Esophagus muscularis mucosa (tissue), 4 donors: ENCODE measurements around the gene TMEM117. TPM values are rescaled to one million over a fixed set of nuclear protein-coding genes. Genes with fewer than 3 reads are reported as not detected.

ENCODE experiments used
- DNase-seq: peaks from one replicate; pipeline ENCODE4 v3.0.0-alpha.2; 2017; ENCODE audit errors: extremely low spot score
- H3K27ac ChIP-seq, 4 donors: fragments of 200-600 bp; sonication (generic); replicated peaks in 1 of 4; 1 replicate in 3 of 4; 2 replicates in 1 of 4; pipeline ENCODE4 v1.5.1; 2016 to 2019; ENCODE audit warnings: mild to moderate bottlenecking in 1 of 4
- H3K27me3 ChIP-seq, 4 donors: fragments of 200-600 bp; sonication (generic); one replicate each; pipeline versions ENCODE4 v1.5.1 to v1.6.0; 2016 to 2019
- H3K36me3 ChIP-seq, 4 donors: fragments of 200-600 bp; sonication (generic); one replicate each; pipeline ENCODE4 v1.5.1; 2016 to 2019
- H3K4me1 ChIP-seq, 4 donors: fragments of 200-600 bp; sonication (generic); one replicate each; pipeline ENCODE4 v1.5.1; 2016 to 2019
- H3K4me3 ChIP-seq, 4 donors: fragments of 200-600 bp; sonication (generic); 1 replicate in 2 of 4; 2 replicates in 2 of 4; pipeline ENCODE4 v1.5.1; 2016 to 2019; ENCODE audit warnings: mild to moderate bottlenecking in 4 of 4, moderate library complexity in 1 of 4
- H3K9me3 ChIP-seq, 4 donors: fragments of 200-600 bp; sonication (generic); 1 replicate in 3 of 4; 2 replicates in 1 of 4; pipeline ENCODE4 v1.5.1; 2016 to 2019
- EP300 ChIP-seq: sonication (generic); formaldehyde crosslinking; IDR thresholded peaks from one replicate; pipeline ENCODE4 v1.6.1; 2017; ENCODE audit warnings: antibody characterized with exemption
- POLR2A ChIP-seq: fragments of 450-650 bp; IDR thresholded peaks from one replicate; pipeline ENCODE4 v1.6.1; 2017; ENCODE audit warnings: antibody characterized with exemption, moderate library complexity, mild to moderate bottlenecking, low read depth
- POLR2AphosphoS5 ChIP-seq, 2 donors: sonication (generic); formaldehyde crosslinking; IDR thresholded peaks; one replicate each; pipeline ENCODE4 v1.6.1; 2017; ENCODE audit warnings: antibody characterized with exemption in 2 of 2
- WGBS: methylation state at CpG from one replicate; pipeline ENCODE4 v1.1.5; 2018; 5-methylcytosine and 5-hydroxymethylcytosine counted together
- intact Hi-C: fragments of 100-400 bp; cut with DNase I; formaldehyde crosslinking; loops from one replicate; pipeline ENCODE4 v1.15.1; 2023
- total RNA-seq, 4 donors: library from RNA; depleted of rRNA; stranded (reverse); fragments of >200 nt; gene quantifications; one replicate each; pipeline versions ENCODE4 v1.1.0 to v1.2.1, GENCODE V29; 2016
- TF ChIP-seq, protein P1 (sequence below), 3 experiments: fragments of 200-600 bp in 2 of 3; fragments of 450-650 bp in 1 of 3; sonication (generic) in 2 of 3; IDR thresholded peaks; one replicate each; pipeline ENCODE4 v1.5.1; 2017 to 2019; ENCODE audit warnings: antibody characterized with exemption in 3 of 3, mild to moderate bottlenecking in 2 of 3, moderate library complexity in 1 of 3

TMEM117 gene
- total RNA-seq, 4 donors from 2014 or later: 11.2 to 18.7 (median 12.8) TPM

DNA sequence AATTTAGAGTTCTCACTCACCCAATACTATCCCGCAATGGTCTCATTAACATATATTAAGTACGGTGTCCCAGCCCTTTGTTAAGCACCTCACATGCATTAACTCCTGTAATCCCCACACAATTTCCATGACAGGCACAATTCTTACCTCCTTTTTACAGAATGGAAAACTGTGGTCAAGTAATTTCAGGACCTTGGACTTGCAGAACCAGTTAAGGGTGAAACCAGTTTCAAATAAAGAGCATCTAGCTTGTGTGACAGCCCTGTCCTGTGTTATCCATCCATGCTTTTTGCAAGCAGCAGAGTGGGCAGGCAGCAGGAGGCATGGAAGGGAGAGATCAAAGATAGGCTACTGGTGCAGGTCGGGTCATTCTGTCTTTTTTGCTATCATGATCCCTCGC is 569.4 kb downstream of the TMEM117 start:
- intact Hi-C loops: no loop called here
- Histone ChIP-seq H3K4me1 (no peaks in the 10 kb centered on the region), H3K36me3 (no peaks in the 10 kb centered on the region), H3K27me3 (no peaks in the 10 kb centered on the region), H3K9me3 (peaks cover 0 to 3% (median 0%) of the 10 kb centered on the region in 4 donors), H3K4me3 (no peak overlapping the region), H3K27ac (no peak overlapping the region)
- TF ChIP-seq POLR2AphosphoS5 (IDR thresholded peaks at IDR 0.05) (no peak), EP300 (no peak), POLR2A (no peak)
- TF ChIP-seq, protein P1, sequence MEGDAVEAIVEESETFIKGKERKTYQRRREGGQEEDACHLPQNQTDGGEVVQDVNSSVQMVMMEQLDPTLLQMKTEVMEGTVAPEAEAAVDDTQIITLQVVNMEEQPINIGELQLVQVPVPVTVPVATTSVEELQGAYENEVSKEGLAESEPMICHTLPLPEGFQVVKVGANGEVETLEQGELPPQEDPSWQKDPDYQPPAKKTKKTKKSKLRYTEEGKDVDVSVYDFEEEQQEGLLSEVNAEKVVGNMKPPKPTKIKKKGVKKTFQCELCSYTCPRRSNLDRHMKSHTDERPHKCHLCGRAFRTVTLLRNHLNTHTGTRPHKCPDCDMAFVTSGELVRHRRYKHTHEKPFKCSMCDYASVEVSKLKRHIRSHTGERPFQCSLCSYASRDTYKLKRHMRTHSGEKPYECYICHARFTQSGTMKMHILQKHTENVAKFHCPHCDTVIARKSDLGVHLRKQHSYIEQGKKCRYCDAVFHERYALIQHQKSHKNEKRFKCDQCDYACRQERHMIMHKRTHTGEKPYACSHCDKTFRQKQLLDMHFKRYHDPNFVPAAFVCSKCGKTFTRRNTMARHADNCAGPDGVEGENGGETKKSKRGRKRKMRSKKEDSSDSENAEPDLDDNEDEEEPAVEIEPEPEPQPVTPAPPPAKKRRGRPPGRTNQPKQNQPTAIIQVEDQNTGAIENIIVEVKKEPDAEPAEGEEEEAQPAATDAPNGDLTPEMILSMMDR (IDR thresholded peaks at IDR 0.05): no peak
- no peak for DNase-seq
- 60% methylated on average over 4 of the region's 4 CpGs for WGBS

DNA sequence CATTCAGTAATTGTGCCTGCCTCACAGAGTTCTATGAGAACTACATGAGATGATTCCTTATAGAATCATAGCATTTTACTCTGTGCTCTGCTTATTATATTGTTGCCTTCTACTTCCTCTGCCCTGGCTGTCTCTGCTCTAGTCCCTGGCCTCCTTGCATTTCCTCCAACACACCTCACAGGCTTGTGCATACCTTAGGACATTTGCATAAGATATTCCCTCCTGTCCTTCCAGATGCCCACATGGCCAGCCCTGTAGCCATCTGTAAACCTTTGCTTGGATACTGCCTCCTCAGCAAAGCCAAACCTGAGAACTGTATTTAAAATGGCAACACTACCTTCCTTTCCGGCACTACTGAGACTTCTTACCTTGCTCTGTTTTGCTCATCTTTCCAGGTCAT is 586.7 kb downstream of the TMEM117 start:
- intact Hi-C loops: no loop called here

DNA sequence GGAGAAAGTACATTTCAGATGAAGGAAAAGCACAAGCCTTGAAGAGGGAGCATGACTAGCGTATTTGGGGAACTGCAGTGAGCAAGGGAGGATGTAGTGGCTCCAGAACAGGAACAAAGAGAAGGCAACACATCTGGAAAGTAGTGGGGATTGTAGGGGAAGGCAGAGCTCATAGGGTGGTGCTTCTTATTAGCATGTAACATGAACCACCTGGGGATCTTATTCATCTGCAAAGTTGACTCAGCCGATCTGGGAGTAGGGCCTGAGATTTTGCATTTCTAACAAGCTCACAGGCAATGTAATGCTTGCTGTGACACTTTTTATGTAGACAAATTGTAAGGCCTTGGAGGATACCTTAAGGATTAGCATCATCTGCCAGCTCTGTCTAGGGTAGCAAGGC is 592.9 kb downstream of the TMEM117 start:
- WGBS: 43% methylated on average over 2 of the region's 2 CpGs
- TF ChIP-seq POLR2A (no peak), POLR2AphosphoS5 (IDR thresholded peaks at IDR 0.05) (no peak), EP300 (no peak)
- TF ChIP-seq, protein P1 (IDR thresholded peaks at IDR 0.05): no peak
- DNase-seq: no peak
- H3K4me3 ChIP-seq: no peak overlapping the region
- H3K36me3 ChIP-seq: no peaks in the 10 kb centered on the region
- H3K27me3 ChIP-seq: no peaks in the 10 kb centered on the region
- H3K27ac ChIP-seq: no peak overlapping the region
- no peaks in the 10 kb centered on the region for H3K9me3 ChIP-seq
- H3K4me1 ChIP-seq: no peaks in the 10 kb centered on the region
- intact Hi-C loops: no loop called here

More for the DNA sequence above, 586.7 kb downstream of the TMEM117 start:
- Histone ChIP-seq H3K27me3 (no peaks in the 10 kb centered on the region), H3K4me1 (no peaks in the 10 kb centered on the region), H3K27ac (no peak overlapping the region), H3K36me3 (no peaks in the 10 kb centered on the region), H3K4me3 (no peak overlapping the region), H3K9me3 (no peaks in the 10 kb centered on the region)
- 96% methylated on average over 1 of the region's 1 CpG for WGBS
- no peak for DNase-seq
- no peak for TF ChIP-seq EP300

DNA sequence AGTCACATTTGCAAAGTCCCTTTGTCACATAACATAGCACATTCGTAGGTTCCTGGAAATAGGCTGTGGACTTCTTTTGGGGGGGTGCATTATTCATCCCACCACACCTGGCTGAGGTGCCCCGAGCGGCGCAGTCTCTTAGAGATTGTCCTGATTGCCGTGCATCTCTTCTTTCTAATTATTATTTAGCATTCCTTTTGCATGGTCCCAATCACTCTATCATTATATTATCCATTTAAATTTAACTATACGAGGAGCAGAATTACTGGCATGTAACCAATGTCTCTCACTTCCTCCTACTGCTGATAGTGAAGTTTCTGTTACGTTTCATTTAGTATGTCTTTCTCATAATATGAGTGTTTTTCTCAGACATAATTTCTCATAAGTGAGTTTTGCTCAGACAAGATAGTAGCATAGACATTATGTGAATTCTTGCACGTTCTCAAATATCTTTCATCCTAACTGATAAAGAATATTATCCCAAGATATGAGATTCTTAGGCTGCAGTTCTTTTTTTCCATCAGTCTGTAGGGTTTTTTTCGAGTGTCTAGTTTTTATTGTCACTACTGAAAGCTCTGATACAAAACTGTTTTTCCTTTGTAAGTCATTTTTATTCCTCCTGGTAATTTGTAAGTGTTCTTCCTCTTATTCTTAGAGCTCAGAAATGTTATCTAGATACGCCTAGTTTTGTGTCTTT is 595.9 kb downstream of the TMEM117 start:
- Histone ChIP-seq H3K4me3 (no peak overlapping the region), H3K27ac (no peak overlapping the region), H3K27me3 (no peaks in the 10 kb centered on the region), H3K9me3 (no peaks in the 10 kb centered on the region), H3K36me3 (no peaks in the 10 kb centered on the region), H3K4me1 (no peaks in the 10 kb centered on the region)
- TF ChIP-seq POLR2A: no peak
- no peak for TF ChIP-seq POLR2AphosphoS5 (IDR thresholded peaks at IDR 0.05)
- DNase-seq: no peak
- 76% methylated on average over 10 of the region's 10 CpGs for WGBS
- intact Hi-C loops: no loop called here

DNA sequence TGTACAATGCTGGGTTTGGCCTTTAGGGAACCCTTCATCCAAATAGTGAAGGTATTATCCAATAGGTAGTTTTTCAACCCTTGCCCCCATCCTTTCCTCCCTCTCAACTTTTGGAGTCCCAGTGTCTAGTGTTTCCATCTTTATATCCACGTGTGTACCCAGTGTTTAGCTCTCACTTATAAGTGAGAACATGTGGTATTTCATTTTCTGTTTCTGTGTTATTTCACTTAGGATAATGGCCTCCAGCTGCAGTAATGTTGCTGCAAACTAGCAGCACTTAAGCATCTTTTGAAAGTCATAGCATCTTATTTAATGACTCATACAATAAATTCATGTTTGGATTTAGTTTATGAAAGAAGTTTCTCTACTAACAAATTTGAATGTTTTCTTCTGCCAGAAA is 597.8 kb downstream of the TMEM117 start:
- H3K27ac ChIP-seq: no peak overlapping the region
- H3K9me3 ChIP-seq: no peaks in the 10 kb centered on the region
- H3K4me3 ChIP-seq: no peak overlapping the region
- H3K27me3 ChIP-seq: no peaks in the 10 kb centered on the region
- WGBS: 35% methylated on average over 1 of the region's 1 CpG
- no peaks in the 10 kb centered on the region for H3K36me3 ChIP-seq
- no peaks in the 10 kb centered on the region for H3K4me1 ChIP-seq
- intact Hi-C loops: no loop called here
- TF ChIP-seq POLR2A (no peak), EP300 (no peak)
- no peak for DNase-seq

DNA sequence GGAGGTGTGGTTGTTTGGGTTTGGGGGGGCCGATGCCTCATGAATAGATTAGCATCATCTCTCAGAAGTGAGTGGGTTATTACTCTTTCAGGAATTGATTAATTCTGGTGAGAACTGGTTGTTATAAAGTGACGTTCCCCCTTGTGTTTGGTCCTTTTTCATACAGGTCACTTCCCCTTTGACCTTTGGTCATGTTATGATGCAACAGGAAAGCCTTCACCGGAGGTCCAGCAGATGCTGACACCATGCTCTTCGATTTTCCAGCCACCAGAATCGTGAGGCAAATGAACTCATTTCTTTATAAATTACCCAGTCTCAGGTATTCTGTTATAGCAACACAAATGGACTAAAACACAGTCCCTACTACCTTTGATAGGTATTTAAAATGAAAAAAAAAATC is 600.9 kb downstream of the TMEM117 start:
- WGBS: 66% methylated on average over 5 of the region's 5 CpGs
- DNase-seq: no peak
- no peak for TF ChIP-seq EP300
- TF ChIP-seq POLR2AphosphoS5 (IDR thresholded peaks at IDR 0.05): no peak
- no peak for TF ChIP-seq POLR2A
- TF ChIP-seq, protein P1 (IDR thresholded peaks at IDR 0.05): no peak
- intact Hi-C loops: no loop called here
- Histone ChIP-seq H3K4me3 (no peak overlapping the region), H3K27ac (no peak overlapping the region), H3K9me3 (no peaks in the 10 kb centered on the region), H3K36me3 (no peaks in the 10 kb centered on the region), H3K4me1 (no peaks in the 10 kb centered on the region), H3K27me3 (no peaks in the 10 kb centered on the region)

Other genes with a start within 250 kb of the TMEM117 start
- gene PUS7L, start 77.3 kb upstream of the TMEM117 start, total RNA-seq: 1 to 10 TPM; 5.2 to 8.7 (median 6.7) TPM
- 10 to 100 TPM; 13.6 to 24.0 (median 20.6) TPM for gene IRAK4, start 77.1 kb upstream of the TMEM117 start, total RNA-seq
- 100 to 1,000 TPM in 1 of 4 donors, 10 to 100 TPM in 3; 94.7 to 105 (median 97.3) TPM for gene TWF1, start 29.8 kb upstream of the TMEM117 start, total RNA-seq